H9 (cell line): ENCODE results near the gene PPP1R14B. TPM values are rescaled to one million over a fixed set of nuclear protein-coding genes. Genes with fewer than 3 reads are reported as not detected.

Source experiments
- DNase-seq: peaks from one replicate; pipeline ENCODE4 v3.0.0-alpha.2; 2017
- H2AFZ ChIP-seq: one replicate; pipeline ENCODE4 v1.6.1; 2013; ENCODE audit warnings: mild to moderate bottlenecking, low read length, control low read depth, moderate library complexity
- H2AK5ac ChIP-seq: 2 replicates; pipeline ENCODE4 v1.6.1; 2013; ENCODE audit warnings: low read length, control low read depth, mixed read lengths; ENCODE audit not compliant: insufficient read length
- H2BK120ac ChIP-seq: one replicate; pipeline ENCODE4 v1.6.1; 2013; ENCODE audit warnings: low read depth, mild to moderate bottlenecking, low read length, control low read depth, inconsistent platforms; ENCODE audit not compliant: poor library complexity, severe bottlenecking
- H2BK12ac ChIP-seq: 2 replicates; pipeline ENCODE4 v1.6.1; 2013; ENCODE audit warnings: low read length, control low read depth, mixed read lengths, low read depth; ENCODE audit not compliant: insufficient read length
- H2BK15ac ChIP-seq: 2 replicates; pipeline ENCODE4 v1.6.1; 2013; ENCODE audit warnings: low read depth, low read length, control low read depth
- H2BK20ac ChIP-seq: one replicate; pipeline ENCODE4 v1.6.1; 2013; ENCODE audit warnings: low read depth, mild to moderate bottlenecking, low read length, control low read depth, inconsistent platforms; ENCODE audit not compliant: poor library complexity, severe bottlenecking
- H2BK5ac ChIP-seq: 2 replicates; pipeline ENCODE4 v1.6.1; 2013; ENCODE audit warnings: low read length, control low read depth, mixed read lengths; ENCODE audit not compliant: insufficient read length
- H3K14ac ChIP-seq: 2 replicates; pipeline ENCODE4 v1.6.1; 2013; ENCODE audit warnings: low read length, control low read depth; ENCODE audit not compliant: insufficient read depth
- H3K18ac ChIP-seq: 2 replicates; pipeline ENCODE4 v1.6.1; 2013; ENCODE audit warnings: low read depth, mild to moderate bottlenecking, mixed read lengths, low read length, control low read depth; ENCODE audit not compliant: insufficient read length
- H3K23ac ChIP-seq: 2 replicates; pipeline ENCODE4 v1.6.1; 2013; ENCODE audit warnings: low read length, control low read depth, mixed read lengths, low read depth; ENCODE audit not compliant: insufficient read length
- H3K23me2 ChIP-seq: 2 replicates; pipeline ENCODE4 v1.6.1; 2013; ENCODE audit warnings: low read depth, mild to moderate bottlenecking, mixed read lengths, low read length, control low read depth; ENCODE audit not compliant: insufficient read length, poor library complexity, severe bottlenecking
- H3K27ac ChIP-seq: 2 replicates; pipeline ENCODE4 v1.5.1; 2013; ENCODE audit warnings: low read length, control low read depth, mixed read lengths, low read depth; ENCODE audit not compliant: insufficient read length
- H3K27me3 ChIP-seq: 2 replicates; pipeline ENCODE4 v1.6.1; 2013; ENCODE audit warnings: low read length, control low read depth, inconsistent platforms; ENCODE audit not compliant: insufficient read depth
- H3K4ac ChIP-seq: 2 replicates; pipeline ENCODE4 v1.6.1; 2013; ENCODE audit warnings: low read depth, mild to moderate bottlenecking, control low read depth, inconsistent platforms, low read length, moderate library complexity
- H3K4me1 ChIP-seq: 2 replicates; pipeline ENCODE4 v1.6.1; 2013; ENCODE audit warnings: low read length, control low read depth, inconsistent platforms; ENCODE audit not compliant: insufficient read depth
- H3K4me2 ChIP-seq: 2 replicates; pipeline ENCODE4 v1.6.1; 2013; ENCODE audit warnings: low read length, control low read depth, mixed read lengths; ENCODE audit not compliant: insufficient read length, insufficient read depth
- H3K56ac ChIP-seq: 2 replicates; pipeline ENCODE4 v1.6.1; 2013; ENCODE audit warnings: low read depth, mild to moderate bottlenecking, mixed read lengths, low read length, control low read depth; ENCODE audit not compliant: insufficient read length
- H3K79me1 ChIP-seq: 2 replicates; pipeline ENCODE4 v1.6.1; 2013; ENCODE audit warnings: low read depth, mild to moderate bottlenecking, moderate library complexity, low read length, control low read depth, inconsistent platforms; ENCODE audit not compliant: insufficient read depth, poor library complexity, severe bottlenecking
- H3K79me2 ChIP-seq: 2 replicates; pipeline ENCODE4 v1.6.1; 2013; ENCODE audit warnings: low read length, control low read depth, inconsistent platforms; ENCODE audit not compliant: insufficient read depth
- H3K9ac ChIP-seq: 2 replicates; pipeline ENCODE4 v1.6.1; 2013; ENCODE audit warnings: low read length, control low read depth, mixed read lengths; ENCODE audit not compliant: insufficient read length; ENCODE audit errors: extremely low read depth
- H3K9me3 ChIP-seq: one replicate; pipeline ENCODE4 v1.6.1; 2013; ENCODE audit warnings: low read depth, low read length, inconsistent platforms; ENCODE audit not compliant: control insufficient read depth
- H3T11ph ChIP-seq: one replicate; pipeline ENCODE4 v1.6.1; 2013; ENCODE audit warnings: mild to moderate bottlenecking, low read length, control low read depth, inconsistent platforms
- H4K20me1 ChIP-seq: one replicate; pipeline ENCODE4 v1.6.1; 2013; ENCODE audit not compliant: control insufficient read depth, insufficient read length, insufficient read depth
- H4K5ac ChIP-seq: 2 replicates; pipeline ENCODE4 v1.6.1; 2013; ENCODE audit warnings: low read depth, mild to moderate bottlenecking, mixed read lengths, low read length, control low read depth; ENCODE audit not compliant: insufficient read length
- H4K8ac ChIP-seq: replicated peaks from 2 replicates; pipeline ENCODE4 v1.6.1; 2013; ENCODE audit warnings: low read length, control low read depth, mixed read lengths, low read depth; ENCODE audit not compliant: insufficient read length
- H4K91ac ChIP-seq: 2 replicates; pipeline ENCODE4 v1.6.1; 2013; ENCODE audit warnings: low read depth, mild to moderate bottlenecking, moderate library complexity, mixed read lengths, low read length, control low read depth; ENCODE audit not compliant: insufficient read length
- H3K27ac Mint-ChIP-seq, 3 experiments: 2 replicates in 2 of 3; 3 replicates in 1 of 3; pipeline ENCODE4 v1.8.0; 2020 to 2021; ENCODE audit warnings: mixed read lengths in 3 of 3, mild to moderate bottlenecking in 1 of 3, moderate library complexity in 1 of 3
- H3K27me3 Mint-ChIP-seq: 2 replicates; pipeline ENCODE4 v1.8.0; 2021; ENCODE audit warnings: low read depth, mild to moderate bottlenecking, moderate library complexity, mixed read lengths
- H3K36me3 Mint-ChIP-seq, 3 experiments: 2 replicates in 2 of 3; 3 replicates in 1 of 3; pipeline ENCODE4 v1.8.0; 2020 to 2021; ENCODE audit warnings: low read depth in 3 of 3, mixed read lengths in 3 of 3; ENCODE audit not compliant: insufficient read depth in 1 of 3
- H3K4me1 Mint-ChIP-seq, 2 experiments: 2 replicates each; pipeline ENCODE4 v1.8.0; 2020; ENCODE audit warnings: mixed read lengths in 2 of 2
- H3K4me3 Mint-ChIP-seq, 2 experiments: 2 replicates in 1 of 2; 3 replicates in 1 of 2; pipeline ENCODE4 v1.8.0; 2020 to 2021; ENCODE audit warnings: mild to moderate bottlenecking in 2 of 2, mixed read lengths in 2 of 2, moderate library complexity in 1 of 2
- H3K9me3 Mint-ChIP-seq, 2 experiments: 2 replicates in 1 of 2; 3 replicates in 1 of 2; pipeline ENCODE4 v1.8.0; 2020; ENCODE audit warnings: mild to moderate bottlenecking in 2 of 2, mixed read lengths in 2 of 2, moderate library complexity in 1 of 2
- CTCF ChIP-seq: fragments of 200-600 bp; sonication (generic); conservative IDR thresholded peaks from 3 replicates; pipeline ENCODE4 v1.8.0; 2021; ENCODE audit warnings: antibody characterized with exemption, mild to moderate bottlenecking
- WGBS: extraction: QIAGEN DNeasy Blood & Tissue Kit; methylation state at CpG from one replicate; pipeline ENCODE4 v1.1.7; 2013; ENCODE audit warnings: missing lambda C conversion rate, low lambda C conversion rate, mixed read lengths; ENCODE audit not compliant: insufficient read length; ENCODE audit errors: extremely low coverage; 5-methylcytosine and 5-hydroxymethylcytosine counted together
- total RNA-seq: library from RNA; stranded (reverse); gene quantifications from 2 replicates; pipeline ENCODE4 v1.2.1, GENCODE V29; 2021

PPP1R14B gene
- total RNA-seq, 1 experiment from 2014 or later = 358 TPM

DNA sequence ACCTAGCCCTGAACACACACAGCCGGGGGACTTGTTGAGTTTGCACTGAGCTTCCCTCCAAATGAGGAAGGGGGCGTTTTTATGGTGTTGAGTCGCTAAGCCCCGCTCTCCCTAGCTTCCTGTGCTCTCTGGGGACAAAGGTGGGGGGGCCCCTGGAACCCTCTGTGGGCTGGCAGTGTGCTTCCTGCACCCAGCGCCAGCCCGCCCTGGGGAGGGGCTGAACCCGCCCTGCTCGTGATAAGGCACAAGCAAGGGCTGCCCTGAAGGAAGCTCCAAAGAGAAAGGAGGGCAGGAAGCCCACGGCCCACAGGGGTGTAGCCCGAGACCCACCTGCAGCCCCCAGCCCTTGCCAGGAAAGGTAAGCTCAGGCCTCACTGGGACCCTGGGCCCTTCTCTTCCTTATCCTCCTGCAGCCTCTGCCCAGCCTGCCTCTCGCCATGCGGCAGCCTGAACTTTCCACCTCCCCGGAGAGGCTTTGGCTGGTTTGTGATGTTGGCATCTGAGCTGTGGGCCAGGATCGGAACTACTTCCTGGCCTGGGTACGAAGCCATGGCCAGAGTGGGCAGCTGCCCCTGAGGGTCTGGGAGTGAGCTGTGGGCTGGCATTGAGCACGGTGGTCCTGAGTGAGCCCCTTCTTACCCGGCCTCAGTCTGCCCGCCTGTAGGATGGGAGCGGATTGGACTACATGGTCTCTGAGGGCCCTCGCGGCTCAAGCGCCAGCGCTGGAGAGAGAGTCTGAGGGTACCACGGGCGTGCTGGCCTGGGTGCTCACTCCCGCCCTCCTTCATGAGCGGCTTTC, 40.1 kb downstream of the PPP1R14B start, which contains the start of gene FERMT3:
FERMT3 (plus strand) TSS at position 265 of the 799 bp plus-strand sequence. CDS start 644 bp downstream, outside the sequence.
- Histone ChIP-seq H2BK5ac (no peak within 1 kb of the TSS), H3K56ac (no peak within 1 kb of the TSS), H2BK20ac (no peak within 1 kb of the TSS), H3K9ac (no peak within 1 kb of the TSS), H4K8ac (no peak within 1 kb of the TSS), H4K20me1 (no peaks in the 10 kb centered on the region), H2AFZ (no peak within 1 kb of the TSS), H2BK12ac (no peak within 1 kb of the TSS), H3K27ac (no peak within 1 kb of the TSS), H2BK15ac (no peak within 1 kb of the TSS), H4K5ac (no peak within 1 kb of the TSS), H3K23ac (no peak within 1 kb of the TSS), H3T11ph (no peak within 1 kb of the TSS), H3K4ac (no peak within 1 kb of the TSS), H2AK5ac (no peak within 1 kb of the TSS), H3K14ac (no peak within 1 kb of the TSS), H3K9me3 (no peaks in the 10 kb centered on the region), H2BK120ac (no peak within 1 kb of the TSS), H3K18ac (no peak within 1 kb of the TSS), H3K4me1 (no peaks in the 10 kb centered on the region), H3K4me2 (no peak within 1 kb of the TSS), H3K27me3 (no peaks in the 10 kb centered on the region), H3K79me2 (no peaks in the 10 kb centered on the region), H3K79me1 (no peaks in the 10 kb centered on the region), H3K23me2 (no peaks in the 10 kb centered on the region), H4K91ac (no peak within 1 kb of the TSS)
- no peak within 1 kb of the TSS; a peak in 1 of 5 replicates for H3K4me3 Mint-ChIP-seq
- H3K4me1 Mint-ChIP-seq = peaks cover 13 to 14% of the 10 kb centered on the region in 2 experiments
- WGBS = no CpG with 5 or more reads among the region's 27 CpGs
- H3K9me3 Mint-ChIP-seq = no peaks in the 10 kb centered on the region; a peak in 1 of 5 replicates
- H3K27ac Mint-ChIP-seq = peak within 1 kb of the TSS in 2 of 3 experiments; percentile 74 to 80; a peak in 4 of 7 replicates
- H3K36me3 Mint-ChIP-seq = peaks cover 26 to 62% (median 54%) of the 10 kb centered on the region in 3 experiments; a peak in 6 of 7 replicates
- no peak for TF ChIP-seq CTCF
- H3K27me3 Mint-ChIP-seq = no peaks in the 10 kb centered on the region
- DNase-seq = no peak
